Activated naive CD4-positive, alpha-beta T cell treated with anti-CD3 and anti-CD28 coated beads, Interleukin-2, amount 50 U/mL, for 16 hours (primary cell): ENCODE measurements around the gene ANGPTL2.
"Not testable (repeated sequence)": the region's sequence is repeated elsewhere in the genome, so short reads cannot be mapped to it uniquely, and the experiment has no call there.

Source experiments
- DNase-seq: peaks from one replicate; pipeline ENCODE4 v3.0.0-alpha.2; 2020

The ANGPTL2 gene

DNA sequence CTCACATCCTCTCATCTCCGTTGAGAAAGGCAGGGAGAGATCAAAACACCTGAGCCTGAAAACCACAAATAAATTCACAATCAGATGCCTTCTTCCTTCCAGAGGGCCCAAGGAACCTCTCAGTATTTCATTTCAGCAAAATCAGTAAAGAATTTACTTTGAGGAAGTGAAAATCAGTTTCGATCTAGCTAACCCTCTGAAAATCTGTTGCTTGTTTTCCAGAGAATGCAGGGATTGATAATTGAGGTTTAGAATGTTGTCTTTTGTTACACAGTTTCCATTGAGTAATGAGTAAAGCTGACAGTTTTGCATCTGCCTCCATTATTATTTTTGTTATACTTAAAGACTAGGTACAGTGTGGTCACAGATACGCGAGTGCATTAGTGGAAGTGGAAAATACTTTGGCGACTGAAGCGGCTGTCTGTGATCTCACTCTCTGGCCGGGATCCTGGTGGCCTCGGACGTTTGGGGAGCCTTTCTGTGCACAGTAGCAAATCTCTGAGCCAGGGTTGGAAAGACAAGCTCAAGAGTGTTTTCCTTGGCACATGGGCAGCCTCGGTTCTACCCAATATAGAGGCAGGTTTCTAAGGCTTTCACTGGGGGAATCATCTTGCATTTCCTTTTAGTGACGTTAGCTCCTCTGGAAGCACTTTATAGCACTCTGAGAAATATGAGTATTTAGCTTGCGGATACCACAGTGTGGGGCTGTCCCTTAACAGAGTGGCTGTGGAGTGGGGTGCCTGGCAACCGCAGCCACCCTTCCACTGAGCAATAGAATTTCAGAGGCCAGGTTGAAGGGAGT, 32.2 kb upstream of the ANGPTL2 start:
- DNase-seq, result no peak

DNA sequence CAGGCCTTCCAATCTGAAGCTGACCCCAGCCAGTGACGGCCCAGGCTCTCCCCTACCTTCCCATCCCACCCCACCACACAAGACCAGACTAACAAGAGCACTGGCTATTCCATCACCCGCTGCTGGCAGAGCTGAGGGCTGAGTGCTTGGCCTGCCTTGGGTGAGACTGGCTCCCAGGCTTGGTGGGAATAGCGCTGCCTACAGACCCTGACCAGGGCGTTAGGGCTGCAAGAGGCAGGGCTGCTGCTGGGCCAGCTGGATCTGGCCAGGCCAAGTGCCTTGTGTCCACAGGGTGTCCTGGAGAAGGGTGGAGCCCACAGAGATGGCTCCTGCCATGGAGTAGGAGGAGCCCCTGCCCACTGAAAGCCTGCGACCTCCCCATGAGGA, 31.6 kb upstream of the ANGPTL2 start:
- no peak for DNase-seq

DNA sequence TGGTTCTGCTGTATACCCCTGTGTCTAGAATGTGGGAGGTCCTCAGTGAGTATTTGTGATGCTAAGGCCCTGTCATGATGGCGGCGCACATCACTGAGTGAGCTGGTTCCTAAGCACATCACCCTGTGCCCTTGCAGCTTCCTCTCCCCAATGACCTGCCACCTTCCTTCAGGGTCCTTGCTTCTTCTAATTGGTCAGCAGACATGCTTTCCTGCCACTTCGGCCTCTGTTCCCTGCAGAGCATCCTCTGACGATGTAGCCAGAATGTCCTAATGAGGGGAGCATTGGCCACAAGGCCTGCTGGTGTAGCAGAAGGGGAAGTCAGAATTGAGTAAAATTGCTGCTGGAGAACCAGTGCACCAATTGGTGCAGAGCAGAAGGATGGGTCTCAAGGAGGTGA, 31.1 kb upstream of the ANGPTL2 start:
- no peak for DNase-seq

DNA sequence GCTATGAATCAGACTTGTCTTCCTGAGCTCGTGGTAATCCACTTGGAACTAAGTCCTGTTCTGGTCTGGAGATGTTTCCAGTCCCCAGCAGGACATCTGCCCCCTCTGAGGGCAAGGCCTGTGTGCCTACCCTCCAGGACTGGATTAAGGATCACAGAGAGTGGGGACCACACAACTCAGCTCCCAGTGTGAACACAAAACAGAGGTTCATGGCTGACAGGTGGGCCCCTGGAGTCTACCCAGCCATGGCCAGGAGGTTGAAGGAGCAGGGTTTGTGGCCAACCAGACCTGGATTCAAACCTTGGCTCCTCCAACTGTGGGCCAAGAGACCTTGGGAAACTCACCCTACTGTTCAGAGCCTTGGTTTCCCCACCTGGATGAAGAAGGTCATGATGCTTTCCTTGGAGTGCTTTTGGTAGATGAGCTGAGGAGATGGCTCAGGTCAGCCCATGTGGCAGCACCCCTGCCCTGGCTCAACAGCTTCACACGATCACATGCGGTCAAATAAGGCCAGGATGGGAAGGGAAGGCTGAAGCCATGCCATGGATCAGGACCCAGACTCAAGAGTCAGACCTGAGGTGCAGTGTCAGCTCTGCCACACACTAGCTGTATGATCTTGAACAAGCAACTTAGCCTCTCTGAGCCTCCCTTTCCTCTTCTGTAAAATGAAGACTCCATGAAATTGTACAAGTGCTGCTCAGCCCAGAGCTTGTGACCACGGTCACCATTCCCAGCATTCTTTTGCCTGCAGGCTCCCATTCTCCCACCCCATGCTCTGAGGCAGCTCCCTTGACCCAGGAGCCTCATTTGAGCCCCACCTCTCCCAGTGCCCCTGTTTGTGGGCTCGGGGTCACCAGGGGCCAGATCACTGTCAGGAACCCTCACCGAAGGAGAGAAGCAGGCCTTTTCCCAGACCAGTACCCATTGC, 27.3 kb upstream of the ANGPTL2 start:
- no peak for DNase-seq

DNA sequence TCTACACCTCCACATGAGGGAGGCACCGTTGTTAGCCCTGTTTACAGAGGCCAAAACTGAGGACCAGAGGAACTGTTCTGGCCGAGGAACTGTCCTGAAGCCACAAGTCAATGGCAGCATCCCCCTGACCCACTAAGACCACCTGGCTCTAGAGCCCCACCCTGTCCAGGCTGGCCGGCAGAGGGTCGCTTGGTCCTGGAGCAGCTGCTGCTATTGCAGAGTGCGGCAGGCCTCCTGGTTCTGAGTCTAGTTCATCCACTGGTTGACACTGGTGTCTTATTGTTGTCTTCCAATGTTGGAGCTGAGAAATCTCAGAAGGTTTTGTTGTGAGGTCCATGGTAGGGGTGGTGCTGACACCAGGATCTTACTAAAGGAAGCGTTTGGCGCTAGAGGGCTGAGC, 26.6 kb upstream of the ANGPTL2 start:
- DNase-seq, result no peak

DNA sequence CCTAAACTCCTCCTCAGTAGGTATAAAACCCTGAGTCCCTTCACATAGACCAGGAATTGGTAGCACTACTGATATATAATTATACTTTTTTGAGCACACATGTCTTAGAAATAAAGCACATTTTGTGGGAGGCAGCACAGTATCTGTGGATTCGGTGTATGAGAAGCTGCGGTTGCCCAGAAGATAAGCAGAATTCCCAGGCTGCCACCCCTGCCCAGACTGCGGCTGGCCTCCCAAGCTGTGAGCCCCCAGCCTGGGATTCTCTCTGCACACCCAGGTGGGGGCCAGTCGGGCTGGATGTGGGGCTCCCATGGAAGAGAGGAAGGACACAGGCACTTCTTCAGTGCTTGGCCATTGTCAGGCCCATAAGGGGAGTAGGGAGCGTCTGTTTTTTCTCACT, 25.6 kb upstream of the ANGPTL2 start:
- DNase-seq, result no peak

DNA sequence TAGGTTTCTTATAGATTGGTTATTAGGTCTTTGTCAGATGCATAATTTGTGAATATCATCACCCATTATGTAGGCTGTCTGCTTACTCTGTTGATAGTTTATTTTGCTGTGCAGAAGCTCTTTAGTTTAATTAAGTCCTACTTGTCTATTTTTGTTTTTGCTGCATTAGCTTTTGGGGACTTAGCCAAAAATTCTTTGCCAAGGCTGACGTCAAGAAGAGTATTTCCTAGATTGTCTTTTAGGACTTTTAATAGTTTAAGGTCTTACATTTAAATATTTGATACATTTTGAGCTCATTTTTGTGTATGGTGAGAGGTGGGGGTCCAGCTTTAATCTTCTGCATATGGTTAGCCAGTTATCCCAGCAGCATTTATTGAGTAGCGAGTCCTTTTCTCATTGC, 24.8 kb upstream of the ANGPTL2 start:
- DNase-seq, result no peak

DNA sequence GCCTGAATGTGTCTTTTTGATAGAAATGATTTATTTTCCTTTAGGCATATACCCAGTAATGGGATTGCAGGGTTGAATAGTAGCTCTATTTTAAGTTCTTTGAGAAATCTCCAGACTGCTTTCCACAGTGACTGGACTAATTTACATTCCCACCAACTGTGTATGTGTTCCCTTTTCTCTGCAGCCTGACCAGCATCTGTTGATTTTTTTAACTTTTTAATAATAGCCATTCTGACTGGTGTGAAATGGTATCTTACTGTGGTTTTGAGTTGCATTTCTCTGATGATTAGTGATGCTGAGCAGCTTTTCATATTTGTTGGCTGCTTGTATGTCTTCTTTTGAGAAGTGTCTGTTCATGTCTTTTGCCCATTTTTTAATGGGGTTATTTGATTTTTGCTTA, 24.4 kb upstream of the ANGPTL2 start:
- not testable (repeated sequence) for DNase-seq

DNA sequence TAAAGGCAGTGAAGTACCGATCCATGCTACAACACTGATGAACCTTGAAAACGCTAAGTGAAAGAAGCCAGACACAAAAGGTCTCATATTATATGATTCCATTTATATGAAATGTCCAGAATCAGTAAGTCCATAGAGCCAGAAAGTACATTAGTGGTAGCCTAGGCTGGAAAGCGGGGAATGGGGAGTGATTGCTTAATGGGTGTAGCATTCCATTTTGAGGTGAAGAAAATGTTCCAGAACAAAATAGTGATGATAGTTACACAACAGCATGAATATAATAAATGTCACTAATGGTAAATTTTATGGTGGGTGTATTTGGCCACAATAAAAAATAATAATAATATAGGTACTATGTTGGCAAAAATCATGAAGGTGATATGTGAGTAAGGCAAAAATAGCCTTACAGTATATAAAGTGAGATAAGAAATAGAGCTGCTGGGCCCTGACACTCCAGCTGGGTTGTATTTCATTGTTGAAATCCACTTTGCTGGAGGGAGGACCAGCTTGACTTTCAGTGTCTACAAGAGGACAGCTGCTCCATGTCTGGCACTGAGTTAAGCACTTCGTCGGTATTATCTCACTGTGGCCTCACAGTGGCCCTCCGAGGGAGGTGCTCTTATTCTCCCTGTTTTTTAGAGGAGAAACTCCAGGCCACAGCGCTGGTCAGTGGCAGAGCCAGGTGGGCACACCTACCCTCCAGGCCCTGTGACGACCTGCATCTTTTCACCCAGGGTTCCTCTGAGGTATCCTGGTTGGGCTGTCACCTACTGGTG, 22.4 kb upstream of the ANGPTL2 start:
- DNase-seq, result no peak

DNA sequence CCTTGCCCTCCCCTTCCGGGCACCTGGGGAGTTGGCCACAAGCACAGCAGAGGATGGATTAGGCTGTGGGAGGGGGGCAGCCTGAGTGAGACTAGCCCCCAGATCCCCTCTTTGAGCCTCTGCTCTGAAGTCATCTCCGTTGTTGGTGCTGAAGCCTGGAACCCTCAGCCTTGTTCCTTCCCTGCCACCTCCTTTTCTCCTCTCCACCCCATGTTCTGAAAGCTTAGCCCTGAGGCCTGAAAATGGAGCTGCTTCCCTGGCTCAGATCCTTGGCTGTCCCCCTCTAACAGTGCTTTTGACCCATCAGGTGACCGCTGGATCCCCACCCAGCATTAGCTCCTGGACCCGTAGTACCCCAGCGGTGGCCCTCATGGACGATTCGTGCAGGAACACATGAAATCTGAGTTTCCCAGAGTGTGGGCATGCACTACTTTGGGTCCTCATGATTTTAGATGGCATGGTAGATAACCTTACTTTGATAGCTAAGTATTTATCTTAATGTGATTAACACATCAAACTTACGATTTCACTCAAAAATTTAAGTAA, 21.6 kb upstream of the ANGPTL2 start:
- no peak for DNase-seq

DNA sequence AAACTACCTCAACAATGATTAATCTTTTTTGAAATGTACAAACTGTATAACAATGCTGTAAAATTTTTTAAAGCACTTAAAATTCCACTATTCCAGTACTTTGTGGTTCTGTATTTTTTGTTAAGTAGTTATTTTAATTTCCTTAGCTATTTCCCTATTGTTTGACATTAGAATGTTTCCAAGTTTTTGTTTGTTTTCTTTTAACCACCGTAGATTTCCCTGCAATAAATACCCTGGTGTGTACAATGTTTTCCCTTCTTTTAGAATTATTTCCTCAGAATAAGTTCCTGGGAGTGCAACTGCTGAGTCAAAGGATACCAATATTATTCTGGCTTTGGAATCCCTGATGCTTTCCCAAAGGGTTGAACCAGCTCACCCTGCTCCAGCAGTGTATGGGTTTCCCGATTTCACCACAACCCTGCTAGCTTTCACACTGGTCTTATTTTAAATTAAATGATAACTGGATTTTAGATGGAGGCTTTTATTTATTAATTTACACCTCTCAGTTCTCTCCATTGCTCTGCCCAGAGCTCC, 20.6 kb upstream of the ANGPTL2 start:
- DNase-seq, result no peak

DNA sequence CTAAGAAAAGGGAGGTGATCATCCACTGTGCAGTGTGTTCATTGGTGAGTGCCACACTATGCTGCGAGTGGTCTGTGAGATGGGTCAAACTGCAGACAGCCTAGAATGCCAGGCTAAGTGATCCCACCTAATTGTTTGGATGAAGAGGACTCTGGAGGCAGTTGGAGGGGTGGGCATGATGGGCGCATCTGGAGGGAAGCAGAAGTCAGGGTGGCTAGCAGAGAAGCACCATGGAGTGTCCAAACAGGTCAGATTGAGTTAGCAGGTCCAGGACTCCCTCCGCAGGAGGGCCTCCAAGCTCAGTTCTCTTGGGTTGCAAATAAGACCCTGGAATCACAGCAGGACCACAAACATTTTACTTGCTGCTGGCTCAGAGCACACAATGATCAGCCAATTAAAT, 19.9 kb upstream of the ANGPTL2 start:
- no peak for DNase-seq

DNA sequence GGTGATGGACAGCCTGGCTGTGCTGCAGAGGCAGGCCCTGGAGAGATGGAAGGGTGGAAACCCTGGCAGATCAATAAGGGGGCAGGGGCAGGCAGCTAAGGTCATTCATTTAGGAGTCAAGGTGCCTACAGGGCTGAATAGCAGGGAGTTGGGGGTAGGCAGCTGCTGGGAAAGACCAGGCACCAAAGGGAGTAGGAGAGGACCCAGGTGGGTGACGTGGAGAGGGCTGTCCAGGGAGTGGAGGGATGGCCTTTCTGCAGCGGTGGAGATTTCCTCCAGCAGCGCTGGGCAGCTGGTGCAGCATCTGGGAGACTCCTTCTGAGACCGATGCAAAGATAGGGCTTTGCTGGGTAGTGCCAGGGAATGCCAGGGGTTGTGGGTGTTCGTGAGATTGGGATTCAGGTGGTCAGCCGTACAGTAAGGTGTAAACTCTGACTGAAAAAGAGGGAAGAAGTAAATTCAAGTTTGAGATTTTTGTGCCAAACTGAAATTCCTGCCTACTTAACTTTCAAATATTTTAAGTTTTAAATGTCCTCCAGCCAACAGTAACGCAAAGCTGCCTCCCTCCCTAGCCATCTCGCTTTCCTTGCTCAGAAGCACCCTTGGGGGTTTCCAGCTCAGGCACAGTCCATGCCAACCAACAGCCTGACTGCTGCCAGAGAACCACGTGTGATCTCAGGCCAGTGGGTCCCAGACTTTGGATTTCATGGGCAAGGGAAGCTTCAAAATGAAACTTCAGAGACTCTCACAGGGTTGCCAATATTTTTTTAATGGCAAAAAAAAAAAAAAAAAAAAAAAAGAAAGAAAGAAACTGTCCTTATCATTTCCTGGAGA, 18.6 kb upstream of the ANGPTL2 start:
- DNase-seq, result no peak

DNA sequence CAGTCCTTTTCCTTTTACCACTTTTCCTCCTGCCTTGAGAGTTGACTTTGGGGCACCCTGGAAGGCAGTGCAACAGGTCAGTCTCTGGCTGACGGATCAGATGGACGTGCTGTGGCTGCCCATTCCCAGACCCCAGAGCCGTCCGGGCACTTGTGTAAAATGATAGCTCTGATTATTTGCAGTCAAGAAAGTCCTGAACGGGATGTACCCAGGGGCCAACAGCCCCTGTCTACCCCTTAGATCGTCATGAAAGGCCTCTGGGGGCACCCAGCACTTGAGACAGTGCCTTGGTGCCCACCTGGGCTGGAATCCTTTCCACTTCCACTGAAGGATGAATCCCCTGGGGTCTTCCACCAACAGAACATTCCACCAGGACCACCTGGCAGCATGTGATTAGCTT, 17.7 kb upstream of the ANGPTL2 start:
- no peak for DNase-seq

DNA sequence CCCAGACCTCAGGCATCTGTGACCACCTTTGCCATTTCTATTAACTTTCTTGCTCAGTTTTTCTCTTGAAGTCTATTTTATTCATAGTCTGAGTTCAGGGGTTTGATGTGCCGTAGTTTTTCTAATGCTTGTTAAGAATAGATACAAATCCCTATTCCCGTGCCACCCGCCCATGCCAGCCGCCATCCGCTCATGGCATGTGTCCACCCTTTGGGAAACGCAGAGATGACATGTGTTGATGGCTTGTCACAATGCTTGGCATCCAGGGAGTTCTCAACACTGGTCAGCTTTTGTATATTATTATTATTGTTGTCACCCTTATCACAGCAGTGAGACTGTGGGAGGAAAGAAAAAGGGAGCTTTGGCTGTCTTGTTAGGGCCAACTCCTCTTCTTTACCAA, 17.3 kb upstream of the ANGPTL2 start:
- DNase-seq, result no peak

DNA sequence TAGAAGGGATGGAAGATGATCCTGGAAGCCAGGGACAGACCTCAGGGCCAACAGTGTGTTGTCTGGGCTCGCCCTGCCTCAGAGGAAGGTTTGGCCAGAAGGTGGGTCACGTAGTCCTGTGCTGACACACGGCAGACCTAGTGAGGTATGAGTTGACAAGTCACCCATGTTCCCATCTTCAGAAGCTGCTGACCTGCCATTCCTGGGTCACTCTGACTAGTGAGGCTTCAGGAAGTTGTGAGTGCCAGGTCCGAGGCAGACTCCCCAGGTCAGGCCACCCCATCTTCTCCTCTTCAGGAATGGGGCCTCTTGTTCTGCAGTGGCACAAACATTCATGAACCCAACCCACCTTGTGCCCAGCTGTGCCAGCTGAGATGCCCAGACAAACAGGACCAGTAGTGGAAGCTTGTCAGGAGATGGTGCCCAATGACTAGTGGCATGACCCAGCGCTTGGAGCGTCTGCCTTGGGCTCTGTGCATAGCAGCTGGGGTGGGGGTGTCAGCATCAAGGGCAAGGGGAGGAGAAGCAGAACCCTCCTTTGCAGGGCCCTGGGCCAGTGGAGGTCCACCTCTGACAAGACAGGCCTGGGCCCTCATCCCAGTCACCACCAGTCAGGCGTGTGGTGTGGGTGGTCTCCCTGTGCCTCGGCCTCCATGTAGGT, 16.8 kb upstream of the ANGPTL2 start:
- no peak for DNase-seq

DNA sequence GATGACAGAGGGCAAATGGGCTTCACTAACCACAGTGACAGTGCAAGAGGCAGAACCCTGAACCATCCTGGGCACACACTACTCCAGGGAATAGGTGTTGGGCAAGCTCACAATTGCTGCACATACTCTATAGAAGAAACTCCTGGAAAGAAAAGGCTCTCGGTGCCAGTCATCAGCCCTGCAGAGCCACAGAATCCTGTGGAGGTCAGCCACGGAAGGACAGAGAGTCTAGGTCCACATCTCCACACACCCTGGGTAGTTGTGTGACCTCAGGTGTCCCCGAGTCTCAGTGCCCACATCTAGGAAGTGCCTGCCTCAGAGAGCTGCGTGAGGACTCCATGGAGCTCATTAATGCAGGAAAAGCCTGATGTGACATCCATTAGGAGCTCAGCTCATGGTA, 16.0 kb upstream of the ANGPTL2 start:
- no peak for DNase-seq

DNA sequence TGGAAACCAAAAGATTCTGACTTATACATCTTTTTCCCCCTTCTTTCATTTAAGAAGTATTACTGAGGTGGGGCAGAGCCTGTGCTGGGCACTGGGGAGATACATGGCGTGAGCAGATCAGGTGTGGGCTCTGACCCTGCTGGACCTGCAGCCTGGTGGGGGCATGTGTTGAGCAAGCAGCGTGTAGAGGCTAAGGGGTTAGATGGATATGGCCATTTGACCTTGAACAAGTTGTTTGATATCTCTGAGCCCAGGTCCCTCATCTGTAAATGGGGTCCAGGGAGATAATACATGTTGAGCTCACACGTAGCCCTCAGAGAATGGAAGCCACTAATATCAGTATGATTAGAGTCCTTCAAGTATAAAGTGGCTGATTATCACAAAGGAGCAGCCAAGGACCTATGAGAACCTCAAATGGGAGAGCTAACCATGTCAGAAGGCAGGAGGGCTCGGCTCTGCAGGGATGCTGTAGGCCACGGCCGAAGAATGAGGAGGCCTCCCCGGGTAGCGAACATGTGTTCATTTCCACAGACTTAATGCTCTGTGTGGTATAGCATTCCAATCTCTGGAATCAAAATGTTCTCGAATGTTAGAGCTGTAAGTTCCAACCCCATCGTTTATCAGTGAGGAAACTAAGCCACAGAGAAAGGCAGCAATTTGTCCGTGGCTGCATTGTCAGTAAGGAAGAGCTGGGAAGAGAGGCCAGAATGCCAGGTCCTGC, 15.4 kb upstream of the ANGPTL2 start:
- no peak for DNase-seq

DNA sequence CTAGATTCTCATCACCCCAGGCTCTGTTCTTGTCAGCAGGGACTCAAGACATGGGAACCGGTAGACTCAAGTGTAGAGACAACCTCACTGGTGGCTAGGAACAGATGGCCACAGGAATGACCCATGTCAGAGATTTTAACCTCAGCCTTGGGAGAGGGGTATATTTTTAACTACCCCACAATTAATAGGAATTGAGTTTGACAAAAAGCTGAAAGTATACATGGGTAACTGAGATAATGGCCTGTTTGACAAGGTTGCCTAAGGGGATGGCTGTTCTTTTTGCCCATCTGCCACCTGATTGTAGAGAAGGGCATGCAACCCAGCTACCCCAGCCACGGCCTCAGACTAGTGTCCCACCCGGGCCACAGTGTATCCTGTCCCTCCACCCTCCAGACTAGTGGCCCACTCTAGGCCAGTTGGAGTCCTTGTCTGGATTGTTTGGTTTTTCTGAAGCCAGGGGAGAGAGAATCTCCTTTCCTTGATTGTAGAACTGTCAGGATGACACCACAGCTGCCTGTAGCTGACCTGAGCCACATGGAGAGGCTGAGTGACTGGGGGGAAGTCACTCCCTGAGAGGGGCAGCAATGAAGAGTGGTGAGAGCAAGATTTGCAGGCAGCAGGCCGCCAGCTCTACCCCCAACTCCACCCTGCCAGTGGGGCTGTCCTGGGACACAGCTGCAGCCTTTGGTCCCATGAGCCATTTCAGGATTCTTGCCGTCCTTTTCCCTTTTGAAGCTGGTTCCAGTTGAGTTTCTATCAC, 14.6 kb upstream of the ANGPTL2 start:
- no peak for DNase-seq
